Activated naive CD4-positive, alpha-beta T cell treated with anti-CD3 and anti-CD28 coated beads, Interleukin-2, amount 50 U/mL, for 24 hours (primary cell): Measurements from ENCODE around the gene LDB2.

Source experiments
- H3K27ac Mint-ChIP-seq: one replicate; pipeline ENCODE4 v1.8.0; 2021; ENCODE audit warnings: mild to moderate bottlenecking, mixed read lengths
- H3K27me3 Mint-ChIP-seq: one replicate; pipeline ENCODE4 v1.8.0; 2021; ENCODE audit warnings: mixed read lengths
- H3K36me3 Mint-ChIP-seq: one replicate; pipeline ENCODE4 v1.8.0; 2021; ENCODE audit warnings: mixed read lengths
- H3K4me1 Mint-ChIP-seq: one replicate; pipeline ENCODE4 v1.8.0; 2021; ENCODE audit warnings: mixed read lengths
- H3K4me3 Mint-ChIP-seq: one replicate; pipeline ENCODE4 v1.8.0; 2021; ENCODE audit warnings: mild to moderate bottlenecking, mixed read lengths
- H3K9me3 Mint-ChIP-seq: one replicate; pipeline ENCODE4 v1.8.0; 2021; ENCODE audit warnings: mixed read lengths

The LDB2 gene

DNA sequence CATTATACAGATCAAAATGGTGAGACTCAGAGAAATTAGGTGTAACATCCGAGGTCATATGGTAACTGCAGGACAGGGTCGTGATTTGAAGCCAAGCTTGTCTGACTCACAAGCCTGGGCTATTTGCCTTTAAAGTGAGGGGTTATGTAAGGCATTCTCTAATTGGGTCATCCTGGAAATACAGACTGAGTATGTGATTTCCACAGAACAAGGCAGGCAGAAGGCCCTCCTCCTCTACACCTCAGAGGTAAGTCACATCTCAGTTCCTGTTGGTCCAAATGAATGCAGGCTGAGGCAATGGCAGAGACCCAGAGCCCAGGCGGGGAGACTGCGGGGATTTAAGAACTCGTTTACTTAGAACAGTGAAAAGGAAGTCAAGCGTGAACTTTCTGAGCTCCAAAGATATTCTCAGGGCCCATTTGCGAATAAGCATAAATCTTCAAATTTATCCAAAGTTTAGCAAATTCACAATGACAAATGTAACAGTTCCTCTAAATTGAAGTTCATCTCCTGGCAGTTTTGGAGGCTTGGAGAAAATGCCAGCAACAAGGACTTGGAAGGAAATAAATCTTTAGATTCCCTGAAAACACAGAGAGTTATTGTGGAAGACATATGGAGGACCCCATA is 153.3 kb downstream of the LDB2 start:
- H3K36me3 Mint-ChIP-seq = no peaks in the 10 kb centered on the region
- no peaks in the 10 kb centered on the region for H3K4me1 Mint-ChIP-seq
- H3K27ac Mint-ChIP-seq = no peak overlapping the region
- no peaks in the 10 kb centered on the region for H3K27me3 Mint-ChIP-seq
- no peaks in the 10 kb centered on the region for H3K9me3 Mint-ChIP-seq
- no peak overlapping the region for H3K4me3 Mint-ChIP-seq

DNA sequence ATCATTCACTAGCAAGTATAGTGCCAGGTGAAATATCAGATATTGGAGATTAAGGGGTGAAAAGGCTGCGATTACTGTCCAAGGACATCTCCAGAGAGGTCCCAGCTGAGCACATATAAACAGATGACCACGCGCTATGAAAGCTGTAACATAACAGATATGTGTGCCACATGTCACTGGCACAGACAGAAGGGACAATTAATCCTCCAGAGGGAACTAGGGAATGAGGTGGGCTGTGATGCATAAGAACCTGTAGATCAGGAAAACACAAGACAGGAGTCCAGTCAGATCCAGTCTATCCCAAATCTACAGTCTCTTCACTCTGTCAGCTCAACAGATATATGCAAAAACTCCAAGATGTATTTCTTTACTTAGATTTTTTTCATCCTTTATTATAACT is 157.2 kb downstream of the LDB2 start:
- Mint-ChIP-seq H3K27ac (no peak overlapping the region), H3K9me3 (peaks cover 6% of the 10 kb centered on the region), H3K27me3 (peaks cover 1% of the 10 kb centered on the region), H3K4me1 (no peaks in the 10 kb centered on the region), H3K36me3 (no peaks in the 10 kb centered on the region), H3K4me3 (no peak overlapping the region)

DNA sequence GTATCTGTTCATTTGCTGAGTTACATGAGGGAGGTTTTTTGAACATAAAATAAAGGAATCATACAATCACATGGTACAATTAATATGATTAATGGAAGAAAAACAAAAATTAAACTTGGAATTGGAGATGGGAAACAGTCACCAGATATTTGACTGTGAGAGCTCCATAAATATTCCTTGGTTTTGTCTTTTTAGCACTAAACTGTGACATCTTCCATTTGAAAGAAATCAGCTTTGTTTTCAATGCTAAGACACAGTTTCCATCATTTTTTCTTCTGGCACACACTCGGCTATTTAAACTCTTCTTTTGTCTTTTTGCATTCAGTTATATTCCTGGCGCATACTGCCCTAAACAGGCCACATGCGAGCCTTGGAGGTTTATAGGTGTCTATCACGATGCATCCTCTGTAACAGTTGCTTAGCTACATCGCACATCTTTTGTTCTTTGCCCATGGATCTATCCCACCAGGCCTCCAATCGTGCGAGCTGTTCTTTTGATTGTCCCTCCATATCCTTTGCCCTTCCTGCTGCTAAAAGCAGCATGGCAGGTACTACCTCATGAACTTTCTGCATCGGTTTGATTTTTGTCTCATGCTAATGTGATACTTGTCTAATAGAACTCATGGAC is 158.3 kb downstream of the LDB2 start:
- Mint-ChIP-seq H3K4me3 (no peak overlapping the region), H3K9me3 (peaks cover 9% of the 10 kb centered on the region), H3K36me3 (no peaks in the 10 kb centered on the region), H3K27me3 (peaks cover 4% of the 10 kb centered on the region), H3K4me1 (no peaks in the 10 kb centered on the region), H3K27ac (no peak overlapping the region)

DNA sequence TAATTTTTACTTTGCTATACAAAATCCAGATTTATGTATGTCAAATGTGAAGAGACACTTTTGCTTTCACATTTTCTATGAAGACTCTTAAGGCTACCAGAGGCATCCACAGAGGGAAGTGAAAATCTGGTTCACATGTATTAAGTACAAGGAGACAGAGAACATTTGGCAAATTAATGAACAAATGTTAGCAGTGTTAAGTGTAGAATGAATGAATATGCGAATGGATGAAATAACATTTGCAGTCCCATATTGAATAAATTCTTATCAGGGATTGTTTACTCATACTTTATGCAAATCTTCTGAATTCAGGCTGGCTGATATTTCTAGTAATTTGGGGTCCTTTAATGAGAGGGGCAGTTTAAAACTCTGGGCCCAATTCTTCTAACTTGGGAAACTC is 159.9 kb downstream of the LDB2 start:
- Mint-ChIP-seq H3K4me3 (no peak overlapping the region), H3K27me3 (peaks cover 4% of the 10 kb centered on the region), H3K9me3 (peaks cover 9% of the 10 kb centered on the region), H3K27ac (no peak overlapping the region), H3K36me3 (no peaks in the 10 kb centered on the region), H3K4me1 (no peaks in the 10 kb centered on the region)

DNA sequence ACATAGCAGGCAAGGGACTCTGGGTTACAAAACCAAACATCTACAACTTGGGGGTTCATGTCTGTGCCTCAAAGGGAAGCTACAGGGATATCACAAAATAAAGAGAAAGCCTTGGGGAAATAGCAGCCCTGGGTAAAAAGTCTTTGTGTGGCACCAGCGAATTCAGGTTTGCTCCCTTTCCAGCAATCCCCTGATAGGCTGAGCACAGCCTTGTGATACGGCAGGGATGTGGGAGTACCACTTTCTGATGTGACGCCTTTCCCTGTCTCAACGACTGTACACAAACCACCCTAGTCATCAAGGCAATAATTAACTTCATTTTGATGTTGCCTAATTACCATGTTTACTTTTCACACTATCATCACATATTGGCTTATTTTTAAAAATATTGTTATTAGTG is 164.9 kb downstream of the LDB2 start:
- Mint-ChIP-seq H3K27ac (no peak overlapping the region), H3K27me3 (peaks cover 11% of the 10 kb centered on the region), H3K4me3 (no peak overlapping the region), H3K9me3 (peaks cover 9% of the 10 kb centered on the region), H3K4me1 (no peaks in the 10 kb centered on the region), H3K36me3 (no peaks in the 10 kb centered on the region)

DNA sequence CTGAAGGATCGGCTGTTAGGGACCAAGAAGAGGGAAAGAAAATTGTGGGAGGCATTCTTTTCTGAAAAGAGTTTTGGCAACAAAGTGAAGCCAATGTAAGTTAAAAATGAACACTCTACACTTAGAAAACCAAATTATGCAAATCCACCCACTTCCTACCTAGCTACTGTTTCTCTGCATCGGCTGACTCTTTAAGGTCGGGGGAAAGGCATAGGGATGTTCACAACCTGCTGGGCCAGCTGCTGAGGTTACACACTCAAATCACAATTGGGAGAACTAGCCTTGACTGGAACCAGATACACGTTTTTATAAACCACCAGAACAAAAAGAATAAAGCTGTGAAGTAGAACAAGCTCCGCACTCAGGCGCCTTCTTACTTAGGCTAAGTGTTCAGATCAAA is 165.7 kb downstream of the LDB2 start:
- peaks cover 9% of the 10 kb centered on the region for H3K27me3 Mint-ChIP-seq
- H3K36me3 Mint-ChIP-seq = no peaks in the 10 kb centered on the region
- no peak overlapping the region for H3K27ac Mint-ChIP-seq
- H3K4me3 Mint-ChIP-seq = no peak overlapping the region
- H3K4me1 Mint-ChIP-seq = no peaks in the 10 kb centered on the region
- peaks cover 4% of the 10 kb centered on the region for H3K9me3 Mint-ChIP-seq

DNA sequence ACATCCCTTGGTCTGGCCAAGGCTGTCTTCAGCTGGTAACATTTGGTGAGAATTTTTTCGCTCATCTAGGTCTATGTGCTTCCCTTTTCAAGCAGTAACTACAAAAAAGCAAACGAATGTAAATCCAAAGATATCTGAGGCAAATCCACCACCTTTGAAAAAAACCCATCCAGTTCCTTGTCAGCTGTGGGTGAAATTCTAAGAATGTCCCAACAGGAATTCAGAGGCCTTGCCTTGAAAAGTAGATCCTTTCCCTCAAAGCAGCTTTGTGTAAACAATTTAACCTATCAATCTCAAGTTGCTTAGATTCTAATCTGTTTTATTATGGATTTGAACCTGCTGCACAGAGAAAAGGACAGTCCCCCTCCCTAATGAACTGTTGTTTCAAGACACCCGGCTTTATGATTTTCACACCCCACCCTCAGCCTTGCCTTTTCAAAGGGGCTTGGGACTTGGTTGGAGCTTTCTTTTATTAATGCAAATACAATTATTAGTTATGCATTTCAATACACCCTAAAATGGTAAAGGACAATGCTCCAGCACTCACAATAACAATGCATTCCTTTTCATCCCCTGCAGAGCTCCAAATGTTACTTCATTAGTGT is 166.6 kb downstream of the LDB2 start:
- H3K4me1 Mint-ChIP-seq = no peaks in the 10 kb centered on the region
- H3K27me3 Mint-ChIP-seq = peaks cover 9% of the 10 kb centered on the region
- H3K36me3 Mint-ChIP-seq = no peaks in the 10 kb centered on the region
- no peak overlapping the region for H3K4me3 Mint-ChIP-seq
- H3K27ac Mint-ChIP-seq = no peak overlapping the region
- H3K9me3 Mint-ChIP-seq = peaks cover 4% of the 10 kb centered on the region

DNA sequence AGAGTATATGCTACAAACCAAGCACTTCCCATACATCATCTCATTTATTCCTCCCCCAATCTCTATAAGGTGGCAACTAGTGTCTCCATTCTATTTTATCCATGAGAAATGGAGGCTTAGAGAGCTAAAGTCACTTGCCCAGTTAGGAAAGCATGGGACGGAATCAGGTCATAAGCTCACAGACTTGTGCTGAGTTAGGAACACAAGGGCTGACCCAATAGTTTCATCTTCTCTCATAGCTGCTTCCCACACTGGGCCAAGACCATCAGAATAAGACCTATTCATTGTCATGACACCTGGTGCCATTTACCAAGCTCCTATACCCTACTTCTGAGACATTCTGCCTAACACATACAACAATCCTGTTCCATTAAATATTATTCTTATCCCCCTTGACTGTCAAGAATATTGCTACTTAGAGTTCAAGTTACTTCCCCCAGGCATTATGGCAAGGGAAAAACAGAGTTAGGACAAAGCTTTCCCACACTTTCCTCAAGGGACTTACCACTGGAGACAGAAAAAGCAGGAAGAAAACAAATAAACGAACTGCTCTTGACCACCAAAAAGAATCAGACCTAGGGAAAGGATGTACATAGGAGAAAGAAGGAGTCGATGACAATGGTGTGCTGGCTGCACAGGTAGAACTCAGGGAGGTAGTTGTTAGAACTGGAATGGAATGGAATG is 167.8 kb downstream of the LDB2 start:
- H3K27ac Mint-ChIP-seq = no peak overlapping the region
- no peak overlapping the region for H3K4me3 Mint-ChIP-seq
- no peaks in the 10 kb centered on the region for H3K4me1 Mint-ChIP-seq
- H3K9me3 Mint-ChIP-seq = peaks cover 2% of the 10 kb centered on the region
- no peaks in the 10 kb centered on the region for H3K36me3 Mint-ChIP-seq
- peaks cover 7% of the 10 kb centered on the region for H3K27me3 Mint-ChIP-seq

DNA sequence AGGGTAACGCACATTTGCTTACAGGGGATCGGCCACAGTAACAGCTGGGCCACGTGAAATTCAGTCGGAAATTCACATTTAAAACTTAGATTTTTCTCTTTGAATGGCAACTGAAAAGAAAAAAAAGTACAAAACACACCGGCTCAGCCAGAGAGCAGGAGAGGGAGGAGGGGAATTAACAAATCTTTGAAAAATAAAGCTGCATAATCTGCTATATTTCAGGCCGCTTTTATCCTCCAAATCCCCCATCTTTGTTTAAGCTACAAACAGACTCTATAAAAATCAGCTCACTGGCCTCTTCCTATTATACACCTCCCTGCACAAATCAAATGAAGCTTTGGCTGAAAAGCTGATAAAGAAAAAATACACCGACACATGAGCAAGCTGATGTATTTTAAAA is 169.1 kb downstream of the LDB2 start:
- Mint-ChIP-seq H3K27ac (no peak overlapping the region), H3K4me1 (no peaks in the 10 kb centered on the region), H3K27me3 (peaks cover 7% of the 10 kb centered on the region), H3K4me3 (no peak overlapping the region), H3K36me3 (no peaks in the 10 kb centered on the region), H3K9me3 (peaks cover 12% of the 10 kb centered on the region)

DNA sequence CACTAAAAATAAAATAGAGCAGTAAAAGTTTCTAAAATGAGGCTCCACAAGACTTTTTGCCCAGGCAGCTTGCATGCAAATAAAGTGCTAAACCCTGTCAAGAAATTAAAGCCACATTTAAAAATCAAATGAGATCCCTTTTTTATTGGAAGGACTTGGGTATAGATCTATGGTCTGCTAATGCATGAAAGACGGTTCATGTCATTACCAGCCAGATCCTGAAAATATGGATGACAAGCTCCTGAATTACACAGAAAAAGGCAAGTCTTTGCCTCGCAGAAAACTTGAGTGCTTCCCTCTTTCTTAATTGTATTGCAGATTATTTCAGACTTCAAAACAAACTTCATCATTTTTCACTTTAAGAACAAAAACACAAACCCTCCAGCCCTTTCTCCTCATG is 169.6 kb downstream of the LDB2 start:
- no peaks in the 10 kb centered on the region for H3K36me3 Mint-ChIP-seq
- peaks cover 17% of the 10 kb centered on the region for H3K9me3 Mint-ChIP-seq
- no peak overlapping the region for H3K27ac Mint-ChIP-seq
- no peaks in the 10 kb centered on the region for H3K4me1 Mint-ChIP-seq
- H3K27me3 Mint-ChIP-seq = peaks cover 7% of the 10 kb centered on the region
- no peak overlapping the region for H3K4me3 Mint-ChIP-seq

DNA sequence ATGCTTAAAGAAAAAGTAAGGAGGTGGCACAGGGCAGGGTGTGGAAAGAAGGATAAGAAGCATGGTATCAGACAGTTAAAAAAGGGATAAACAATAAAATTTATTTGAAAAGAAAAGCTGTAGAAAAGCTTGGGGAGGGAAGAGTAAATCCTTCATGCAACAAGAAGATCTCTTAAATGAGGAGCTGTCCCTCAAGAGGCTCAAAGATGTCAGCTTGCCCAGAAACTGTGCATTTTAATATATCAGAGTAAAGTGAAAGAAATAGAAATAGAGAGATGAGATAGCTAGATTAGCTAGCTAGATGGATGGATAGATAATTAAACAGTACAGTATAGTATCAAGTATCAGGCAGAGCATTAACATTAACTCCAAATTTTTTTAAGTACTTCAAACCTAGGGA is 170.3 kb downstream of the LDB2 start:
- Mint-ChIP-seq H3K4me1 (no peaks in the 10 kb centered on the region), H3K27me3 (peaks cover 10% of the 10 kb centered on the region), H3K9me3 (peaks cover 21% of the 10 kb centered on the region), H3K27ac (no peak overlapping the region), H3K4me3 (no peak overlapping the region), H3K36me3 (no peaks in the 10 kb centered on the region)

DNA sequence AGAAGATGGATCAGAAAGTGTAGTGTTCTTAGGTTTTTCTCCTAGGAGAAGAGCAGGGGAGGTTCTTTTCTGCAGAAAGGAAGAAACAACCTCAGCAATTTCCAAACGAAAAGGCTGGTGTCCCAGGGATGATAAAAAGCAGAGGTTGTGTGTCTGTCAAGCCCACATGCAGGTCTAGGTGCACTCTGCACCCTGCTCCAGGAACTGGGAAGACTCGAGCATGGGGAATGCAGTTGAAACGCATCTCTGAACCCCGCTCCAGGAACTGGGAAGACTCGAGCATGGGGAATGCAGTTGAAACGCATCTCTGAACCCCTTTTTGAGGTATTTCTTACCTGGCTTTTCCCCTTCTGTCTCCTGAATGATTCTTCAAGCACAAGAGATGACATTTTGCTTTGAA is 171.2 kb downstream of the LDB2 start:
- H3K36me3 Mint-ChIP-seq = no peaks in the 10 kb centered on the region
- no peaks in the 10 kb centered on the region for H3K4me1 Mint-ChIP-seq
- no peak overlapping the region for H3K4me3 Mint-ChIP-seq
- H3K27me3 Mint-ChIP-seq = peaks cover 10% of the 10 kb centered on the region
- H3K27ac Mint-ChIP-seq = no peak overlapping the region
- peaks cover 21% of the 10 kb centered on the region for H3K9me3 Mint-ChIP-seq

DNA sequence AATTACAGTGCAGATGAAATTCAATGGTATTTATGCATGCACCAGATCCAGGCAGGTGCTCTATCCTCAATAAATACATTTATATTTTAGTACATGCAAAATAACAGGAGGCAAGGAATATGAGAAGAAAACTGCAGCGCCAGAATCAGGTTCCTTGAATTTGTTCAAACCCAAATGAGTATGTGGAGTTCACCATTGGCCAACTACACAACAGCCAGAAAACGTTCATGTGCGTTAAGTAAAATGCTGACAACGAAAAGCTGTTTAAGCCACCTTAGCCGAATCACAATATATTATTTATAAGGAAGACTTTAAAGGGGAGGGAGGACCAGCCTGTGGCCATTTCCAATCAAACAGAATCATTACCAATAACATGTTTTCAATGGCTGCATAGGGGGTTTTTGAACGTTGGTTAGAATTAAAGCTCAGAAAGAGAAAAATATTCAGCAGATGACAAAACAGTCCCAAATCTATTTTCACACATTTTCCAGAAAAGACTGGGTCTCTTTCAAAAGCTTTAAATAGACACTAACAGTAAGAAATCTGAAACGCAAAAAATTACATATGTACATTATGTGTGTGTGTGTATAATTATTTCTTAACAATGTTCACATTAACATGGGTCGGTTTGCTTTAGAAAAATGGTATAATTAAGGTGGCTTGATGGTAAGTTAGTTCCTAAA is 171.9 kb downstream of the LDB2 start:
- H3K4me1 Mint-ChIP-seq = no peaks in the 10 kb centered on the region
- H3K36me3 Mint-ChIP-seq = no peaks in the 10 kb centered on the region
- peaks cover 10% of the 10 kb centered on the region for H3K27me3 Mint-ChIP-seq
- peaks cover 21% of the 10 kb centered on the region for H3K9me3 Mint-ChIP-seq
- H3K4me3 Mint-ChIP-seq = no peak overlapping the region
- no peak overlapping the region for H3K27ac Mint-ChIP-seq

DNA sequence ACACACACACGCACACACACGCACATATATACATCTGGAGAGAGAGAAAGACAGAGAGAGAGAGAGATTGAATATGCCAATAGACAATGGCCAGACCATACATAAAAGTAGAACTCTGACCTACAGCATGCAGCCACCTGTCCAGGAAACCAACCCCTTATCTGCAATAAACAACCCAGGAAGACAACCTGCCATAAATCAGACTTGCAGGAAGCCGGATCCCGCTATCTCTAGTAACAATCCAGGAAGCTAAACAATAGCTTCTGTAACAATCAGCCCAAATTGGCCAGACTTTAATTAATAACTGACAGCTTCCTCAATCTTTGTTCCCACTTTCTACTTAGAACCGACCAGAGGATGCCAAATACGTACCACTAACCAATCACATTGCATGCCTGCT is 173.2 kb downstream of the LDB2 start:
- Mint-ChIP-seq H3K27me3 (peaks cover 10% of the 10 kb centered on the region), H3K4me3 (no peak overlapping the region), H3K27ac (no peak overlapping the region), H3K36me3 (no peaks in the 10 kb centered on the region), H3K9me3 (peaks cover 21% of the 10 kb centered on the region), H3K4me1 (no peaks in the 10 kb centered on the region)

DNA sequence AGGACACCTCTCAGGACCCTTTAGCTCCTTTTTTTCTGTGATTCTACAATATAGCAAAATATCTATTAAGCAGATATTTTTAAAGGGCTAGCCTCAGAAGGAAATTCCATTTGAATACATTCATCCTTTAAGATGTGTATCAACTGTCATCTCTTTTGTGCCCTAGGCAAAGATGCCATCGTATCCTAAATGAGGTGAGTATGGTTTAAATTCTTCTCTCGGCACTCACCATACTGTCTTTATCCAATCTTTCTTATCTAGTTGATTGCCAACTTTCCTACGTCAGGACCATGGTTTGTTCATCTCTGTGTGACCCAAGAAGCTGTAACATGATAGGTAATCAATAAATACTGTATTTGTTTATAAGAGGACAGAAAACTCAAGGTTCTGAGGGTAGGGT is 176.0 kb downstream of the LDB2 start:
- no peaks in the 10 kb centered on the region for H3K4me1 Mint-ChIP-seq
- peaks cover 21% of the 10 kb centered on the region for H3K9me3 Mint-ChIP-seq
- no peak overlapping the region for H3K27ac Mint-ChIP-seq
- no peak overlapping the region for H3K4me3 Mint-ChIP-seq
- H3K27me3 Mint-ChIP-seq = peaks cover 7% of the 10 kb centered on the region
- H3K36me3 Mint-ChIP-seq = no peaks in the 10 kb centered on the region
